ENCODE measurements around the gene SECISBP2. TPM values are rescaled to one million over a fixed set of nuclear protein-coding genes. Genes with fewer than 3 reads are reported as not detected.

Gene SECISBP2
- total RNA-seq, 2 donors from 2014 or later = 43.1 to 76.2 TPM

- no peaks in the 10 kb centered on the region for H3K4me1 ChIP-seq (replicated peaks)
- intact Hi-C loops (cut with DNase I) = no loop called here
- 82% methylated on average over 11 of the region's 11 CpGs for WGBS
- DNase-seq (ENCODE audit: low spot score) = no peak
- no peak overlapping the region for H3K4me3 ChIP-seq
- peaks cover 4 to 5% of the 10 kb centered on the region in 2 donors for H3K36me3 ChIP-seq
- no peaks in the 10 kb centered on the region for H3K9me3 ChIP-seq
- H3K27me3 ChIP-seq (replicated peaks; ENCODE audit: insufficient read depth) = no peaks in the 10 kb centered on the region
- no peak for TF ChIP-seq POLR2A (IDR thresholded peaks at IDR 0.05)
- no peak for TF ChIP-seq POLR2AphosphoS5 (IDR thresholded peaks at IDR 0.05)
- no peak for TF ChIP-seq CTCF (IDR thresholded peaks at IDR 0.05)
- no peak overlapping the region for H3K27ac ChIP-seq
These were observed 77.8 kb downstream of the SECISBP2 start for GRCh38 chr9:89395931-89396710.

GRCh38 chr9:89397471-89397870 lies 79.2 kb downstream of the SECISBP2 start:
- DNase-seq (ENCODE audit: low spot score) = no peak
- TF ChIP-seq POLR2A (IDR thresholded peaks at IDR 0.05) (no peak), CTCF (IDR thresholded peaks at IDR 0.05) (no peak), POLR2AphosphoS5 (IDR thresholded peaks at IDR 0.05) (no peak)
- Histone ChIP-seq H3K36me3 (peaks cover 4 to 5% of the 10 kb centered on the region in 2 donors), H3K27ac (no peak overlapping the region), H3K9me3 (no peaks in the 10 kb centered on the region), H3K4me1 (replicated peaks) (no peaks in the 10 kb centered on the region), H3K4me3 (no peak overlapping the region), H3K27me3 (replicated peaks; ENCODE audit: insufficient read depth) (no peaks in the 10 kb centered on the region)
- WGBS = 97% methylated on average over 5 of the region's 5 CpGs
- intact Hi-C loops (cut with DNase I) = no loop called here

- Histone ChIP-seq H3K27ac (no peak overlapping the region), H3K36me3 (peaks cover 4 to 5% of the 10 kb centered on the region in 2 donors), H3K9me3 (no peaks in the 10 kb centered on the region), H3K27me3 (replicated peaks; ENCODE audit: insufficient read depth) (no peaks in the 10 kb centered on the region), H3K4me1 (replicated peaks) (no peaks in the 10 kb centered on the region), H3K4me3 (no peak overlapping the region)
- no peak for DNase-seq (ENCODE audit: low spot score)
- no peak for TF ChIP-seq POLR2AphosphoS5 (IDR thresholded peaks at IDR 0.05)
- no peak for TF ChIP-seq POLR2A (IDR thresholded peaks at IDR 0.05)
- TF ChIP-seq CTCF (IDR thresholded peaks at IDR 0.05) = no peak
- intact Hi-C loops (cut with DNase I) = no loop called here
- 96% methylated on average over 5 of the region's 5 CpGs for WGBS
These were observed 80.3 kb downstream of the SECISBP2 start for GRCh38 chr9:89398621-89399020.

GRCh38 chr9:89400403-89401116 lies 82.3 kb downstream of the SECISBP2 start:
- TF ChIP-seq POLR2AphosphoS5 (IDR thresholded peaks at IDR 0.05) (no peak), CTCF (IDR thresholded peaks at IDR 0.05) (no peak), POLR2A (IDR thresholded peaks at IDR 0.05) (no peak)
- H3K27me3 ChIP-seq (replicated peaks; ENCODE audit: insufficient read depth) = no peaks in the 10 kb centered on the region
- no peak overlapping the region for H3K4me3 ChIP-seq
- no peak overlapping the region for H3K27ac ChIP-seq
- no peak for DNase-seq (ENCODE audit: low spot score)
- no peaks in the 10 kb centered on the region for H3K4me1 ChIP-seq (replicated peaks)
- no peaks in the 10 kb centered on the region for H3K9me3 ChIP-seq
- intact Hi-C loops (cut with DNase I) = no loop called here
- peaks cover 4 to 5% of the 10 kb centered on the region in 2 donors for H3K36me3 ChIP-seq
- 85% methylated on average over 12 of the region's 12 CpGs for WGBS
